ENCODE data around the gene DDX51.

Gene DDX51

DNA sequence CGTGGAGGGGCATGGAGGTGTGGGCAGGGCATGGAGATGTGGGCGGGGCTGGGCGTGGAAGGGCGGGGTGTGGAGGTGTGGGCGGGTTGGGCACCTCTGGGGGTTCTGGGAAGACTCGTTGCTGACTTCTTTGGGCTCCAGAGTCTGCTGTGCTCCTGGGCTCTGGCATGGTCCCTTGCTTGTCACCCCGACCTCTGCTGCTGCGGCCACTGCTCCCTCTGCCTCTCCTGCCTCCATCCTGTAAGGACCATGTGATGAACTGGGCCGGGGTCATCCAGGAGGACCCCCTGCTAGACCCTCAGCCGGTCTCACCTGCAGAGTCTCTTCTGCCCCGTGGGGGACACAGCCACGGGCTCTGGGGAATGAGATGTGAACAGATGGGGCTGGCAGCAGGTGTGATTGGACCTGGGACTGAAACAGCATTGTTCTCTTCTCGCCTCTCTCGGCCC, 15.5 kb upstream of the DDX51 start:
- H3K36me3 ChIP-seq (ENCODE audit: control insufficient read depth in 1 of 2, insufficient read depth in 2 of 2, low read length in 2 of 2) = peaks cover 3 to 28% of the 10 kb centered on the region in 2 experiments
- H3K79me2 ChIP-seq (ENCODE audit: control insufficient read depth, insufficient read depth, low read length, poor library complexity) = no peaks in the 10 kb centered on the region
- no peak overlapping the region for H3K18ac ChIP-seq (ENCODE audit: low read length)
- no peak for DNase-seq
- no peak overlapping the region for H2BK12ac ChIP-seq (ENCODE audit: low read length)
- no peak overlapping the region for H4K8ac ChIP-seq (ENCODE audit: low read depth, low read length)
- H4K91ac ChIP-seq (ENCODE audit: low read depth, low read length) = no peak overlapping the region
- H3K4me3 ChIP-seq (ENCODE audit: low read depth, low read length) = no peak overlapping the region
- no CpG with 5 or more reads among the region's 14 CpGs for WGBS (ENCODE audit: extremely low coverage, insufficient coverage, insufficient read length)
- H2BK120ac ChIP-seq (ENCODE audit: insufficient read depth, low read length, poor library complexity) = no peak overlapping the region
- H2AFZ ChIP-seq (ENCODE audit: insufficient read depth, low read length, poor library complexity) = no peak overlapping the region
- H3K79me1 ChIP-seq (ENCODE audit: low read length) = no peaks in the 10 kb centered on the region
- H3K27me3 ChIP-seq (ENCODE audit: insufficient read depth, low read length) = no peaks in the 10 kb centered on the region
- no peak overlapping the region for H4K12ac ChIP-seq (ENCODE audit: low read depth, low read length)
- H3K9me3 ChIP-seq (ENCODE audit: insufficient read depth, low read depth, low read length) = peaks cover 28% of the 10 kb centered on the region
- H3K23ac ChIP-seq (ENCODE audit: low read length) = no peak overlapping the region
- no peak overlapping the region for H3K9ac ChIP-seq (ENCODE audit: low read length)
- no peaks in the 10 kb centered on the region for H3K4me1 ChIP-seq (ENCODE audit: control insufficient read depth in 1 of 2, insufficient read depth in 2 of 2, low read length in 2 of 2)
- no peak overlapping the region for H3K4me2 ChIP-seq (ENCODE audit: low read length)
- H2AK5ac ChIP-seq (ENCODE audit: low read length) = no peak overlapping the region
- no peak overlapping the region for H2BK5ac ChIP-seq (ENCODE audit: low read depth, low read length, poor library complexity)
- H3K14ac ChIP-seq (ENCODE audit: low read length) = no peak overlapping the region
- H3K27ac ChIP-seq (ENCODE audit: low read depth, low read length) = no peak overlapping the region
- H3K4ac ChIP-seq (ENCODE audit: low read depth, low read length) = no peak overlapping the region

DNA sequence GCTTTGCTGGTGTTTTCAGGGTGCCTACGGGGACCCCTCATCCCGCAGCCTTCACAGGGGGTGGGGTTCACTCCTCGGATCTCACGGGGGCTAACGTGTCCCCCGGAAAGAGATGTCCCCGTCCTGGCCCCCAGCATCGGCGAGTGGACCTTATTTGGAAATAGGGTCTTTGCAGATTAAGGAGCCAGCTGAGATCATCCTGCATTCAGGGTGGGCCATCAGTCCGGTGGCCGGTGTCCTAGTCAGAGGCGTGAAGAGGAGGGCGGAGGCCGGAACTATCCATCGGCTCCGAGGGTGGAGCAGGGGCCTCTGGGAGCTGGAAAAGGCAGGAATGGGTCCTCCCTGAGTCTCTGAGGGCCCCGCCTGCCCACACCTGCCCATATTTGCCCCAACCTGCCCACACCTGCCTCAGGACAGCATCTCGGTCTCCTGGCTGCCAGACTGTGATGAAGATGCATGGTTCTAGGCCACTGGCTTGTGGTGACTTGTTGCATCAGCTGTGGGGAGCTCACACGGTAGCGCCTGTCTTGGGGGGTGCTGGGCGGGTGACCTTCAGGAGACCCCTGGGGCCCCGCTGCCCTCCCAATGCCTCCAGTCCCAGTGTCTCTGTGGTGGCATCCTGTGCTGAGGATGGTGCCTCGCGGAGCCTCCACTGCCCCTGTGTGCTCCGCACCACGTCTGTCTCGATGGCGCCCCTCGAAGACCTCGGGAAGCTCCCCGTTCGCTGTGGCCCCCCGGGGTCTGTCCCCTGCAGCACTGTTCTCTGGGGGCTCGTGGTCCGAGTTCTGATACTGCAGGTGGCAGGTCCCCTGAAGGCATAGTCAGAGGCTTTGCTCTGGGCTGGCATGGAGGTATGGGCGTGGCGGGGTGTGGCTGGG, 14.8 kb upstream of the DDX51 start:
- no peak overlapping the region for H3K18ac ChIP-seq (ENCODE audit: low read length)
- H3K4me2 ChIP-seq (ENCODE audit: low read length) = no peak overlapping the region
- H3K9ac ChIP-seq (ENCODE audit: low read length) = no peak overlapping the region
- H3K79me2 ChIP-seq (ENCODE audit: control insufficient read depth, insufficient read depth, low read length, poor library complexity) = no peaks in the 10 kb centered on the region
- no CpG with 5 or more reads among the region's 37 CpGs for WGBS (ENCODE audit: extremely low coverage, insufficient coverage, insufficient read length)
- H4K8ac ChIP-seq (ENCODE audit: low read depth, low read length) = no peak overlapping the region
- no peak overlapping the region for H2AK5ac ChIP-seq (ENCODE audit: low read length)
- peaks cover 3 to 28% of the 10 kb centered on the region in 2 experiments for H3K36me3 ChIP-seq (ENCODE audit: control insufficient read depth in 1 of 2, insufficient read depth in 2 of 2, low read length in 2 of 2)
- H2BK12ac ChIP-seq (ENCODE audit: low read length) = no peak overlapping the region
- no peak overlapping the region for H3K4ac ChIP-seq (ENCODE audit: low read depth, low read length)
- no peak overlapping the region for H2AFZ ChIP-seq (ENCODE audit: insufficient read depth, low read length, poor library complexity)
- no peak overlapping the region for H3K4me3 ChIP-seq (ENCODE audit: low read depth, low read length)
- no peaks in the 10 kb centered on the region for H3K79me1 ChIP-seq (ENCODE audit: low read length)
- no peak overlapping the region for H4K12ac ChIP-seq (ENCODE audit: low read depth, low read length)
- no peak overlapping the region for H3K23ac ChIP-seq (ENCODE audit: low read length)
- no peak overlapping the region for H3K27ac ChIP-seq (ENCODE audit: low read depth, low read length)
- DNase-seq = no peak
- no peak overlapping the region for H2BK5ac ChIP-seq (ENCODE audit: low read depth, low read length, poor library complexity)
- no peaks in the 10 kb centered on the region for H3K4me1 ChIP-seq (ENCODE audit: control insufficient read depth in 1 of 2, insufficient read depth in 2 of 2, low read length in 2 of 2)
- H3K14ac ChIP-seq (ENCODE audit: low read length) = no peak overlapping the region
- no peak overlapping the region for H4K91ac ChIP-seq (ENCODE audit: low read depth, low read length)
- no peaks in the 10 kb centered on the region for H3K27me3 ChIP-seq (ENCODE audit: insufficient read depth, low read length)
- H3K9me3 ChIP-seq (ENCODE audit: insufficient read depth, low read depth, low read length) = peaks cover 28% of the 10 kb centered on the region
- H2BK120ac ChIP-seq (ENCODE audit: insufficient read depth, low read length, poor library complexity) = no peak overlapping the region

DNA sequence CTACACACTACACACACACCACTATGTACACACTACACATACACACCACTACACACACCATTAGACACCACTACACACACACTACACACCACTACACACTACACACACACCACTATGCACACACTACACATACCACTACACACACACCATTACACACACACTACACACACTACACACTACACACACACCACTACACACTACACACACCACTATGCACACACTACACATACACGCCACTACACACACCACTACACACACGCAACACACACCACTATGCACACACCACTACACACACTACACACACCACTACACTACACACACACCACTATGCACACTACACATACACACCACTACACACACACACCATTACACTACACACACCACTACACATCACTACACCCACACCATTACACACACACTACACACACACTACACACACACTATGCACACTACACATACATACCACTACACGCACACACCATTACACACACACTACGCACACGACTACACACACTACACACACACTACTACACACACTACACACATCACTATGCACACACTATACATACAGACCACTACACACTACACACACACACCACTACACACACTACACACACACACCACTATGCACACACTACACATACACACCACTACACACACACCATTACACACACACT, 13.8 kb upstream of the DDX51 start:
- Histone ChIP-seq H4K91ac (ENCODE audit: low read depth, low read length) (no peak overlapping the region), H2BK12ac (ENCODE audit: low read length) (no peak overlapping the region), H3K4me2 (ENCODE audit: low read length) (no peak overlapping the region), H3K27me3 (ENCODE audit: insufficient read depth, low read length) (no peaks in the 10 kb centered on the region), H3K9ac (ENCODE audit: low read length) (no peak overlapping the region), H3K79me2 (ENCODE audit: control insufficient read depth, insufficient read depth, low read length, poor library complexity) (no peaks in the 10 kb centered on the region), H4K12ac (ENCODE audit: low read depth, low read length) (no peak overlapping the region), H2AK5ac (ENCODE audit: low read length) (no peak overlapping the region), H3K14ac (ENCODE audit: low read length) (no peak overlapping the region), H3K79me1 (ENCODE audit: low read length) (no peaks in the 10 kb centered on the region), H3K36me3 (ENCODE audit: control insufficient read depth in 1 of 2, insufficient read depth in 2 of 2, low read length in 2 of 2) (peaks cover 3 to 28% of the 10 kb centered on the region in 2 experiments), H3K18ac (ENCODE audit: low read length) (no peak overlapping the region), H3K4me1 (ENCODE audit: control insufficient read depth in 1 of 2, insufficient read depth in 2 of 2, low read length in 2 of 2) (no peaks in the 10 kb centered on the region), H3K4me3 (ENCODE audit: low read depth, low read length) (peak overlapping the region; percentile 42), H3K9me3 (ENCODE audit: insufficient read depth, low read depth, low read length) (peaks cover 28% of the 10 kb centered on the region), H3K4ac (ENCODE audit: low read depth, low read length) (no peak overlapping the region), H2BK5ac (ENCODE audit: low read depth, low read length, poor library complexity) (no peak overlapping the region), H3K27ac (ENCODE audit: low read depth, low read length) (no peak overlapping the region), H3K23ac (ENCODE audit: low read length) (peak overlapping the region; percentile 99), H2BK120ac (ENCODE audit: insufficient read depth, low read length, poor library complexity) (no peak overlapping the region), H4K8ac (ENCODE audit: low read depth, low read length) (no peak overlapping the region), H2AFZ (ENCODE audit: insufficient read depth, low read length, poor library complexity) (no peak overlapping the region)
- 100% methylated on average over 5 of the region's 5 CpGs for WGBS (ENCODE audit: extremely low coverage, insufficient coverage, insufficient read length)
- no peak for DNase-seq

DNA sequence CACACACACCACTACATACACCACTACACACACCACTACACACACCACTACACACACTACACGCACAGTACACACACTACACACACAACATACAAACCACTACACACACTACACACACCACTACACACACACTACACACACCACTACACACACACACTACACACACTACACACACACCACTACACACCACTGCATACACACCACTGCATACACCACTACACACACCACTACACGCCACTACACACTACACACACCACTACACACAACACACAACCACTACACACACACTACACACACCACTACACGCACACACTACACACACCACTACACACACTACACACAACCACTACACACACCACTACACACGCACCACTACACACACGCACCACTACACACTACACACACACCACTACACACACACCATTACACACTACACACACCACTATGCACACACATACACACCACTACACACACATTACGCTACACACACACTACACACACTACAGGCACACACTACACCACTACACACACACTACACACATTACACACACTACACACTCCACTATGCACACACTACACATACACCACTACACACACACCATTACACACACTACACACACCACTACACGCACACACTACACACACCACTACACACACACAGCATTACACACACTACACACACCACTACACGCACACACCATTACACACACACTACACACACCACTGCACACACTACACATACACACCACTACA, 12.6 kb upstream of the DDX51 start:
- WGBS (ENCODE audit: extremely low coverage, insufficient coverage, insufficient read length) = 100% methylated on average over 7 of the region's 8 CpGs

More for the DNA sequence above, 12.6 kb upstream of the DDX51 start:
- Histone ChIP-seq H3K27me3 (ENCODE audit: insufficient read depth, low read length) (no peaks in the 10 kb centered on the region), H3K14ac (ENCODE audit: low read length) (no peak overlapping the region), H2BK12ac (ENCODE audit: low read length) (no peak overlapping the region), H3K27ac (ENCODE audit: low read depth, low read length) (no peak overlapping the region), H3K79me1 (ENCODE audit: low read length) (no peaks in the 10 kb centered on the region), H3K23ac (ENCODE audit: low read length) (peak overlapping the region; percentile 99), H2BK5ac (ENCODE audit: low read depth, low read length, poor library complexity) (no peak overlapping the region), H3K4me1 (ENCODE audit: control insufficient read depth in 1 of 2, insufficient read depth in 2 of 2, low read length in 2 of 2) (no peaks in the 10 kb centered on the region), H3K36me3 (ENCODE audit: control insufficient read depth in 1 of 2, insufficient read depth in 2 of 2, low read length in 2 of 2) (peaks cover 11 to 36% of the 10 kb centered on the region in 2 experiments), H3K4me2 (ENCODE audit: low read length) (no peak overlapping the region), H3K4ac (ENCODE audit: low read depth, low read length) (no peak overlapping the region), H3K9ac (ENCODE audit: low read length) (no peak overlapping the region), H2BK120ac (ENCODE audit: insufficient read depth, low read length, poor library complexity) (no peak overlapping the region), H3K79me2 (ENCODE audit: control insufficient read depth, insufficient read depth, low read length, poor library complexity) (no peaks in the 10 kb centered on the region), H4K8ac (ENCODE audit: low read depth, low read length) (no peak overlapping the region), H4K91ac (ENCODE audit: low read depth, low read length) (no peak overlapping the region), H3K18ac (ENCODE audit: low read length) (no peak overlapping the region), H3K4me3 (ENCODE audit: low read depth, low read length) (peak overlapping the region; percentile 42), H2AK5ac (ENCODE audit: low read length) (no peak overlapping the region), H3K9me3 (ENCODE audit: insufficient read depth, low read depth, low read length) (peaks cover 28% of the 10 kb centered on the region), H4K12ac (ENCODE audit: low read depth, low read length) (no peak overlapping the region), H2AFZ (ENCODE audit: insufficient read depth, low read length, poor library complexity) (no peak overlapping the region)
- DNase-seq = no peak
